OCI-LY3 (cell line): ENCODE data around the gene OR13C9.
"Not testable (repeated sequence)": the region's sequence is repeated elsewhere in the genome, so short reads cannot be mapped to it uniquely, and the experiment has no call there.

ENCODE experiments used
- EZH2phosphoT487 ChIP-seq: fragments of 200-600 bp; shearing (Covaris generic); IDR thresholded peaks from 2 replicates; pipeline ENCODE4 v1.6.1; 2018; ENCODE audit warnings: antibody characterized with exemption, mixed run types, low read depth
- TF ChIP-seq, protein P1 (sequence below): fragments of 200-600, 300-600 bp; sonication (generic); IDR thresholded peaks from 2 replicates; pipeline ENCODE4 v1.5.1; 2014; ENCODE audit warnings: antibody characterized with exemption, low read length, low read depth

DNA sequence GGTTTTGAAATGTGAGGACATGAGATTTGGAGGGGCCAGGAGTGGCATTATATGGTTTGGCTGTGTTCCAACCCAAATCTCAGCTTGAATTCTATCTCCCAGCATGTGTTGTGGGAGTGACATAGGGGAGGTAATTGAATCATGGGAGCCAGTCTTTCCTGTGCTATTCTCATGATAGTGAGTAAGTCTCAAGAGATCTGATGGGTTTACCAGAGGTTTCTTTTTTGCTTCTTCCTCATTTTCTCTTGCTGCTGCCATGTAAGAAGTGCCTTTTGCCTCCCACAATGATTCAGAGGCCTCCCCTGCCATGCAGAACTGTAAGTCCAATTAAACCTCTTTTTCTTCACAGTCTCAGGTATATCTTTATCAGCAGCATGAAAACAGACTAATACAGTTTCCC is 8.0 kb upstream of the OR13C9 start:
- TF ChIP-seq, protein P1, sequence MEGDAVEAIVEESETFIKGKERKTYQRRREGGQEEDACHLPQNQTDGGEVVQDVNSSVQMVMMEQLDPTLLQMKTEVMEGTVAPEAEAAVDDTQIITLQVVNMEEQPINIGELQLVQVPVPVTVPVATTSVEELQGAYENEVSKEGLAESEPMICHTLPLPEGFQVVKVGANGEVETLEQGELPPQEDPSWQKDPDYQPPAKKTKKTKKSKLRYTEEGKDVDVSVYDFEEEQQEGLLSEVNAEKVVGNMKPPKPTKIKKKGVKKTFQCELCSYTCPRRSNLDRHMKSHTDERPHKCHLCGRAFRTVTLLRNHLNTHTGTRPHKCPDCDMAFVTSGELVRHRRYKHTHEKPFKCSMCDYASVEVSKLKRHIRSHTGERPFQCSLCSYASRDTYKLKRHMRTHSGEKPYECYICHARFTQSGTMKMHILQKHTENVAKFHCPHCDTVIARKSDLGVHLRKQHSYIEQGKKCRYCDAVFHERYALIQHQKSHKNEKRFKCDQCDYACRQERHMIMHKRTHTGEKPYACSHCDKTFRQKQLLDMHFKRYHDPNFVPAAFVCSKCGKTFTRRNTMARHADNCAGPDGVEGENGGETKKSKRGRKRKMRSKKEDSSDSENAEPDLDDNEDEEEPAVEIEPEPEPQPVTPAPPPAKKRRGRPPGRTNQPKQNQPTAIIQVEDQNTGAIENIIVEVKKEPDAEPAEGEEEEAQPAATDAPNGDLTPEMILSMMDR: not testable (repeated sequence)
- TF ChIP-seq EZH2phosphoT487: not testable (repeated sequence)
